K562 (cell line): ENCODE data around the gene CLDN7. TPM values are rescaled to one million over a fixed set of nuclear protein-coding genes. Genes with fewer than 3 reads are reported as not detected.

Experiments
- CBFB ChIP-seq: sonication (generic); formaldehyde crosslinking; IDR thresholded peaks from 2 replicates; pipeline ENCODE4 v1.4.0; 2020; ENCODE audit warnings: mild to moderate bottlenecking, missing genetic modification reagents
- CBX1 ChIP-seq: sonication (generic); IDR thresholded peaks from 2 replicates; pipeline ENCODE4 v1.6.1; 2016; ENCODE audit warnings: antibody characterized with exemption, low read depth, mild to moderate bottlenecking
- CHCHD3 ChIP-seq: fragments of 250-450 bp; sonication (Bioruptor Pico); IDR thresholded peaks from 2 replicates; pipeline ENCODE4 v2.1.2; 2022; ENCODE audit warnings: mild to moderate bottlenecking
- FOXK2 ChIP-seq, 2 experiments: fragments of 450-650 bp; IDR thresholded peaks in 1 of 2; conservative IDR thresholded peaks in 1 of 2; 2 replicates each; pipeline ENCODE4 v1.6.1; 2016; ENCODE audit warnings: low read depth in 2 of 2, mild to moderate bottlenecking in 1 of 2
- HDAC2 ChIP-seq: fragments of 450-650 bp; IDR thresholded peaks from 2 replicates; pipeline ENCODE4 v1.6.1; 2016; ENCODE audit warnings: mild to moderate bottlenecking
- HDAC3 ChIP-seq: fragments of 450-650 bp; IDR thresholded peaks from 2 replicates; pipeline ENCODE4 v1.6.1; 2018; ENCODE audit warnings: borderline replicate concordance, mild to moderate bottlenecking, moderate library complexity; ENCODE audit not compliant: partially characterized antibody
- ILK ChIP-seq: fragments of 450-650 bp; IDR thresholded peaks from 2 replicates; pipeline ENCODE4 v1.6.1; 2016; ENCODE audit warnings: missing genetic modification characterization, low read depth, mild to moderate bottlenecking, missing compliant biosample characterization, moderate library complexity, borderline replicate concordance
- MAFG ChIP-seq: fragments of 450-650 bp; conservative IDR thresholded peaks from 2 replicates; pipeline ENCODE4 v1.6.1; 2016; ENCODE audit warnings: missing genetic modification characterization, missing compliant biosample characterization
- MLX ChIP-seq, 2 experiments: fragments of 450-650 bp in 1 of 2; sonication (generic) in 1 of 2; formaldehyde crosslinking; conservative IDR thresholded peaks; 2 replicates each; pipeline versions ENCODE4 v1.4.0 to v1.8.1; 2020 to 2022; ENCODE audit warnings: mild to moderate bottlenecking in 1 of 2, missing genetic modification reagents in 1 of 2
- MTA2 ChIP-seq: fragments of 450-650 bp; IDR thresholded peaks from 2 replicates; pipeline ENCODE4 v1.6.1; 2016; ENCODE audit warnings: low read depth
- MXD1 ChIP-seq: fragments of 250-450 bp; sonication (Bioruptor Pico); IDR thresholded peaks from 2 replicates; pipeline ENCODE4 v1.8.0; 2021; ENCODE audit warnings: borderline replicate concordance, mild to moderate bottlenecking, moderate library complexity; ENCODE audit not compliant: poor library complexity, severe bottlenecking
- SAFB ChIP-seq: fragments of 200-400 bp; formaldehyde crosslinking; IDR thresholded peaks from 2 replicates; pipeline ENCODE4 v1.6.1; 2017; ENCODE audit warnings: low read depth, low read length, borderline replicate concordance
- SIN3B ChIP-seq: fragments of 450-650 bp; IDR thresholded peaks from 2 replicates; pipeline ENCODE4 v1.6.1; 2017; ENCODE audit warnings: low read depth, mild to moderate bottlenecking, moderate library complexity
- SRSF3 ChIP-seq: fragments of 200-400 bp; formaldehyde crosslinking; IDR thresholded peaks from 2 replicates; pipeline ENCODE4 v1.6.1; 2016; ENCODE audit warnings: mild to moderate bottlenecking, low read length, moderate library complexity; ENCODE audit not compliant: insufficient read depth
- XRCC5 ChIP-seq: fragments of 200-400 bp; formaldehyde crosslinking; IDR thresholded peaks from 2 replicates; pipeline ENCODE4 v1.6.1; 2017; ENCODE audit warnings: low read depth, mild to moderate bottlenecking, low read length
- ZBTB5 ChIP-seq: fragments of 450-650 bp; IDR thresholded peaks from 2 replicates; pipeline ENCODE4 v1.6.1; 2017; ENCODE audit warnings: antibody characterized with exemption
- ZNF354B ChIP-seq: fragments of 250-450 bp; sonication (Bioruptor Pico); IDR thresholded peaks from 2 replicates; pipeline ENCODE4 v1.4.0; 2020
- ZNF431 ChIP-seq: sonication (generic); formaldehyde crosslinking; IDR thresholded peaks from 2 replicates; pipeline ENCODE4 v1.8.0; 2022; ENCODE audit warnings: mild to moderate bottlenecking, missing genetic modification reagents
- ZNF696 ChIP-seq: fragments of 250-450 bp; sonication (Bioruptor Pico); conservative IDR thresholded peaks from 2 replicates; pipeline ENCODE4 v1.4.0; 2020; ENCODE audit warnings: mild to moderate bottlenecking, moderate library complexity
- polyA plus RNA-seq, 8 experiments: library from polyadenylated mRNA; depleted of rRNA in 4 of 8; stranded (reverse) in 5 of 8; unstranded in 3 of 8; fragments of >200 nt; fragmentation: Nextera tagmentation in 2 of 8; fragmentation: Illumina TruSeq in 1 of 8; extraction: Ambion mirVana in 2 of 8; extraction: Trizol in 1 of 8; gene quantifications; 2 replicates each; pipeline versions ENCODE4 v1.2.1 to v1.2.3, GENCODE V29; 2011 to 2014; ENCODE audit warnings: inconsistent platforms in 1 of 8, missing spikeins in 1 of 8
- total RNA-seq, 7 experiments: library from RNA; depleted of rRNA in 6 of 7; stranded (reverse); fragments of >200 nt in 6 of 7; fragmentation: Illumina TruSeq in 2 of 7; extraction: Trizol in 2 of 7; gene quantifications; 2 replicates each; pipeline versions ENCODE4 v1.2.1 to v1.2.3, GENCODE V29; 2011 to 2021; ENCODE audit warnings: low replicate concordance in 1 of 7
- TF ChIP-seq, protein P1 (sequence below): fragments of 450-650 bp; formaldehyde crosslinking; conservative IDR thresholded peaks from 2 replicates; pipeline ENCODE4 v1.4.0; 2022; ENCODE audit warnings: mild to moderate bottlenecking, missing genetic modification characterization

The CLDN7 gene
- total and polyA plus RNA-seq, 9 of the 15 experiments (the other 6 are each of a cell fraction or from before 2014, with no cell fraction given), result 2.2 to 14.5 (median 7.6) TPM

DNA sequence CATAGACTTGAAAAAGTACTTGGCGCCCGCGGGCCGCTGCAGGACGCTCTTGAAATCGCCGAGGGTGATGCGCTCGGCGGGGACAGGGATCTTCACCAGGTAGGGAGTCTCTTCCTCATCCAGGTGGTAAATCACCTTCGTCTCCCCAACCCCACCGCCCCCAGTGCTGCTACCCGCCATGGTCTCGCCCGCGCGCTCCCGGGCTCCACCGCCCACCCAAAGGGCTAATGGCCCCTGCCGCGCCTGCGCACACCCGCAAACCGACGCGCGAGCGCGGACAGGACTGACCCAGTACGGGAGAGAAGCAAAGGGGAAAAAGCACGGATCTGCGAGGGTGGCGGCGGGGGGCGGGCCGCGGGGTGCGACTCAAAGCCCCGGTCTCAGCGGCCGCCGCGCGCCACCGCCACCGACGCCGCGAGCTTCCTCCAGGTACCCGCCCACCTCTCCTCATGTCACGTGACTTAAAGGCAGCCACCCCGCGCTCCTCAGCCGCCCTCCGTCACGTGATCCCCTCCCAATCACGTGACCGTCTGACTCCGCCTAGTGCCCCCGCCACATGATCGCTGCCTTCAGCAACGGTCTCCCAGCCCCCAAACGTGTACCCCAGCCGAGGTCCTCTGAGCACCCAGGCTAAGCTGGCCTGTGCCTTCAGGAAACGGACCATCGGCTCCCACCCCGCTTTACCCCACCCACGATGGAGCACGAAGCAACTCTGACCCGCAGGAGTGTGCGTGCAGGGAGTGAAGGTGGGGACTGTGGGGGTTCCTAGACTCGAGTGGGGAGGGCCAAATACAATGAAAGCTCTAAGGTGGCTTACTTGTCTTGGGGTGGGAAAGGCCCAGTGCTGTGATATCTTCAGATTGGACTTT, 28.0 kb downstream of the CLDN7 start, which contains the start of gene DVL2 (continued):
- no peak for TF ChIP-seq CBFB (CRISPR knock-in tag)
- 0 out of 2 replicates have a peak, but pooled peaks have one; percentile 68 for TF ChIP-seq CHCHD3 (CRISPR knock-in tag)
- TF ChIP-seq HDAC3, result no peak
- TF ChIP-seq ZBTB5, result no peak
- TF ChIP-seq MXD1, result no peak
- no peak for TF ChIP-seq ILK (tag)
- peak; percentile 66; the same call in 1 of the 2 replicates for TF ChIP-seq SIN3B
- TF ChIP-seq CBX1, result peak; percentile 94
- TF ChIP-seq SAFB, result no peak; the same call in 1 of the 2 replicates
- no peak for TF ChIP-seq XRCC5
- no peak for TF ChIP-seq ZNF431 (CRISPR knock-in tag)
- TF ChIP-seq, protein P1, sequence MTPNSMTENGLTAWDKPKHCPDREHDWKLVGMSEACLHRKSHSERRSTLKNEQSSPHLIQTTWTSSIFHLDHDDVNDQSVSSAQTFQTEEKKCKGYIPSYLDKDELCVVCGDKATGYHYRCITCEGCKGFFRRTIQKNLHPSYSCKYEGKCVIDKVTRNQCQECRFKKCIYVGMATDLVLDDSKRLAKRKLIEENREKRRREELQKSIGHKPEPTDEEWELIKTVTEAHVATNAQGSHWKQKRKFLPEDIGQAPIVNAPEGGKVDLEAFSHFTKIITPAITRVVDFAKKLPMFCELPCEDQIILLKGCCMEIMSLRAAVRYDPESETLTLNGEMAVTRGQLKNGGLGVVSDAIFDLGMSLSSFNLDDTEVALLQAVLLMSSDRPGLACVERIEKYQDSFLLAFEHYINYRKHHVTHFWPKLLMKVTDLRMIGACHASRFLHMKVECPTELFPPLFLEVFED (CRISPR knock-in tag), result peak; percentile 97
- TF ChIP-seq HDAC2, result no peak
- peak in 1 of 2 experiments; percentile 91; a peak in 2 of 4 replicates for TF ChIP-seq FOXK2 (conservative IDR thresholded peaks at IDR 0.05 in 1 of 2, IDR thresholded peaks at IDR 0.05 in 1 of 2; ENCODE audit: low read depth in 2 of 2)
- TF ChIP-seq MTA2, result no peak
- TF ChIP-seq SRSF3, result no peak
- TF ChIP-seq MLX (CRISPR knock-in tag; conservative IDR thresholded peaks at IDR 0.05), result peak in 1 of 2 experiments; percentile 92; a peak in 1 of 4 replicates
- TF ChIP-seq ZNF354B, result no peak
- TF ChIP-seq MAFG (tag), result no peak
- 0 out of 2 replicates have a peak, but pooled peaks have one; percentile 13 for TF ChIP-seq ZNF696 (CRISPR knock-in tag)
